ENCODE measurements around the gene VPS13D.
"Not testable (repeated sequence)": the region's sequence is repeated elsewhere in the genome, so short reads cannot be mapped to it uniquely, and the experiment has no call there.

VPS13D gene

GRCh38 chr1:12528021-12528852 is 298.4 kb downstream of the VPS13D start:
- H3K27ac ChIP-seq (ENCODE audit: low read depth, low read length), result no peak overlapping the region
- no peak overlapping the region for H3K4me3 ChIP-seq (ENCODE audit: low read length)
- H3K4me1 ChIP-seq (ENCODE audit: insufficient read depth, low read length), result peaks cover 4% of the 10 kb centered on the region; the same call in 1 of the 2 replicates
- WGBS, result 94% methylated on average over 24 of the region's 24 CpGs
- no peak overlapping the region for H3K9ac ChIP-seq (ENCODE audit: low read depth, low read length)
- no peaks in the 10 kb centered on the region for H3K27me3 ChIP-seq (ENCODE audit: insufficient read depth, low read length)
- H3K36me3 ChIP-seq (ENCODE audit: insufficient read depth, low read length), result no peaks in the 10 kb centered on the region
- no peaks in the 10 kb centered on the region for H3K9me3 ChIP-seq (ENCODE audit: insufficient read depth, low read depth, low read length)

GRCh38 chr1:12529640-12530174 is 299.9 kb downstream of the VPS13D start:
- 99% methylated on average over 3 of the region's 3 CpGs for WGBS
- Histone ChIP-seq H3K4me3 (ENCODE audit: low read length) (no peak overlapping the region), H3K9me3 (ENCODE audit: insufficient read depth, low read depth, low read length) (no peaks in the 10 kb centered on the region), H3K27me3 (ENCODE audit: insufficient read depth, low read length) (no peaks in the 10 kb centered on the region), H3K9ac (ENCODE audit: low read depth, low read length) (no peak overlapping the region), H3K4me1 (ENCODE audit: insufficient read depth, low read length) (peaks cover 4% of the 10 kb centered on the region; the same call in 1 of the 2 replicates), H3K36me3 (ENCODE audit: insufficient read depth, low read length) (no peaks in the 10 kb centered on the region), H3K27ac (ENCODE audit: low read depth, low read length) (no peak overlapping the region)

DNA sequence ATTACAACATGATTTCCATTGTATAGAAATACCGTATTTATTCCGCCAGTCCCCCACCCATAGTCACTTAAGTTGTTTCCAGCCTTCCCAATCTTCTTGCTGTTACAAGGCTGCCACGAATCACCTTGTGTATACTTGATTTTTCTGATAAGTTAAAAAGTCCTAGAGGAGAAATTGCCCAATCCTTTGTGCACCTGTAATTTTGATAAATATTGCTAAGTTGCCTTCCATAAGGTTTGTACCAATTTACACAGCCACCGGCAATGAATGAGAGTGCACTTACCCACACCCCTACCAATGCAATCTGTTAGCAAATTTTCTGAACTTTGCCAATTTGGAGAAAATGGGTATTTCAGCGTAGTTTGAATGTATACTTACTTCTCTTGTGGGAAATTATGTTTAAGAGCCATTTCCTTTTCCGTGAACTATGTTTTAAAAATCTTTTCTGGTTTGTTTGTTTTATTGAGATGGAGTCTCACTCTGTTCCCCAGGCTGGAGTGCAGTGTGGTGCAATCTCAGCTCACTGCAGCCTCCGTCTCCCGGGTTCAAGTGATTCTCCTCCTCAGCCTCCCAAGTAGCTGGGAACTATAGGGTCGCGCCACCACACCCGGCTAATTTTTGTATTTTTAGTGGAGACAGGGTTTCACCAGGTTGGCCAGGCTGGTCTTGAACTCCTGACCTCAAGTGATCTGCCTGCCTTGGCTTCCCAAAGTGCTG is 300.8 kb downstream of the VPS13D start:
- H3K27ac ChIP-seq (ENCODE audit: low read depth, low read length), result no peak overlapping the region
- H3K36me3 ChIP-seq (ENCODE audit: insufficient read depth, low read length), result no peaks in the 10 kb centered on the region
- peaks cover 4% of the 10 kb centered on the region; the same call in 1 of the 2 replicates for H3K4me1 ChIP-seq (ENCODE audit: insufficient read depth, low read length)
- WGBS, result 89% methylated on average over 11 of the region's 11 CpGs
- H3K4me3 ChIP-seq (ENCODE audit: low read length), result no peak overlapping the region
- no peak overlapping the region for H3K9ac ChIP-seq (ENCODE audit: low read depth, low read length)
- no peaks in the 10 kb centered on the region for H3K27me3 ChIP-seq (ENCODE audit: insufficient read depth, low read length)
- H3K9me3 ChIP-seq (ENCODE audit: insufficient read depth, low read depth, low read length), result no peaks in the 10 kb centered on the region; the same call in 1 of the 2 replicates

- Histone ChIP-seq H3K27ac (ENCODE audit: low read depth, low read length) (no peak overlapping the region), H3K4me3 (ENCODE audit: low read length) (no peak overlapping the region), H3K36me3 (ENCODE audit: insufficient read depth, low read length) (no peaks in the 10 kb centered on the region), H3K4me1 (ENCODE audit: insufficient read depth, low read length) (peaks cover 4% of the 10 kb centered on the region; the same call in 1 of the 2 replicates), H3K9me3 (ENCODE audit: insufficient read depth, low read depth, low read length) (peaks cover 2% of the 10 kb centered on the region; the same call in 1 of the 2 replicates), H3K9ac (ENCODE audit: low read depth, low read length) (no peak overlapping the region), H3K27me3 (ENCODE audit: insufficient read depth, low read length) (no peaks in the 10 kb centered on the region)
- WGBS, result 72% methylated on average over 1 of the region's 1 CpG
Observed at GRCh38 chr1:12531179-12531499, 301.3 kb downstream of the VPS13D start.

- Histone ChIP-seq H3K27me3 (ENCODE audit: insufficient read depth, low read length) (no peaks in the 10 kb centered on the region), H3K36me3 (ENCODE audit: insufficient read depth, low read length) (no peaks in the 10 kb centered on the region), H3K9me3 (ENCODE audit: insufficient read depth, low read depth, low read length) (peaks cover 7% of the 10 kb centered on the region; the same call in 1 of the 2 replicates), H3K27ac (ENCODE audit: low read depth, low read length) (no peak overlapping the region), H3K4me3 (ENCODE audit: low read length) (no peak overlapping the region), H3K4me1 (ENCODE audit: insufficient read depth, low read length) (peaks cover 4% of the 10 kb centered on the region; the same call in 1 of the 2 replicates), H3K9ac (ENCODE audit: low read depth, low read length) (no peak overlapping the region)
- WGBS, result 92% methylated on average over 19 of the region's 19 CpGs
Observed at GRCh38 chr1:12532405-12533315, 302.8 kb downstream of the VPS13D start.

GRCh38 chr1:12536023-12536639 is 306.3 kb downstream of the VPS13D start:
- WGBS, result 89% methylated on average over 1 of the region's 1 CpG
- peaks cover 2% of the 10 kb centered on the region; the same call in 1 of the 2 replicates for H3K4me1 ChIP-seq (ENCODE audit: insufficient read depth, low read length)
- H3K9me3 ChIP-seq (ENCODE audit: insufficient read depth, low read depth, low read length), result peaks cover 7% of the 10 kb centered on the region; the same call in 1 of the 2 replicates
- no peak overlapping the region for H3K4me3 ChIP-seq (ENCODE audit: low read length)
- no peak overlapping the region for H3K27ac ChIP-seq (ENCODE audit: low read depth, low read length)
- H3K9ac ChIP-seq (ENCODE audit: low read depth, low read length), result no peak overlapping the region
- H3K27me3 ChIP-seq (ENCODE audit: insufficient read depth, low read length), result no peaks in the 10 kb centered on the region
- no peaks in the 10 kb centered on the region for H3K36me3 ChIP-seq (ENCODE audit: insufficient read depth, low read length)

DNA sequence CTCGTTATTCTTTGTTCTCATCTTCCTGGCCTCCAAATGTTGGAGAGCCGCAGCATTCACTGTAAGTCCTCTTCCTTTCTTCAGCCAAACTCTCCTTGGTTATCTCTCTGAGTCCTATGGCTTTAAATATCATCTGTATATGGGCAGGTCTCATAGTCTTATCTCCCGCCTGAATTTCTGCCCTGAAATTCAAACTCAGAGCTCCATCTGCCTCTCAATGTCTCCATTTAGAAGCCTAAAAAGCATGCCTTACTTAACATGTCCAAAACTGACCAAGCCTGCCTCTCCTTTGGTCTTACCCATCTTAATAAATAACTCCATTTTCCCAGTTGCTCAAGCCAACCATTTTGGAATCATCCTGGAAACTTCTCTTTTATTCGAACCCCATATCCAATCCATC is 307.5 kb downstream of the VPS13D start:
- peaks cover 7% of the 10 kb centered on the region; the same call in 1 of the 2 replicates for H3K9me3 ChIP-seq (ENCODE audit: insufficient read depth, low read depth, low read length)
- WGBS, result 91% methylated on average over 4 of the region's 4 CpGs
- no peaks in the 10 kb centered on the region for H3K27me3 ChIP-seq (ENCODE audit: insufficient read depth, low read length)
- H3K36me3 ChIP-seq (ENCODE audit: insufficient read depth, low read length), result no peaks in the 10 kb centered on the region
- H3K9ac ChIP-seq (ENCODE audit: low read depth, low read length), result no peak overlapping the region
- H3K4me3 ChIP-seq (ENCODE audit: low read length), result no peak overlapping the region
- H3K4me1 ChIP-seq (ENCODE audit: insufficient read depth, low read length), result peaks cover 8% of the 10 kb centered on the region; the same call in 1 of the 2 replicates
- H3K27ac ChIP-seq (ENCODE audit: low read depth, low read length), result no peak overlapping the region

DNA sequence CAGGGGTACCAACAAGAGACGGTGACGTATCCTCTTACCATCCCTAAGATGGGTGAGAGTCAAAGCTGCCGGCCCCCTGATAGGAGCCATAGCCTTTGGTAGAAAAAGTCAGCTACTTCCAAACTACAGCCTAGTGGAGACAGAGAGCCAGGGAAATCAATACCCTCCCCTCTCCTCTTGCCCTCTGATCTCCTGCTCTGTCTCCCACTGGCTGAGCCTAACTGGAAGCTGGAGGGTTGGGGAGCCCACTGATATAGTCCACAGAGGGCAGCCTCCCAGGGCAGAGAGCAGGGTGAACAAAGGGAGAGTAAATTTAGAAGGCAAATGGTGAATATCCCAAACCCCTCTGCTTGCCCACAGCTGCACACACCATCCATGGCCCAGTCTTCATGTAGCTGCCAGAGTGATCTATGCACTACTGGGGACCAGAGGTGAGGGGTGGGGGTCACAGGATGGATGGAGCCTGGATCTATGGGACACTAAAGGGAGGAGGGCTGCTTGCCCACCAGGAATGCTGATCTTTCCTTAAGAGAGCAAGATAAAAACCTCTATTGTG is 308.2 kb downstream of the VPS13D start:
- Histone ChIP-seq H3K9me3 (ENCODE audit: insufficient read depth, low read depth, low read length) (peaks cover 7% of the 10 kb centered on the region; the same call in 1 of the 2 replicates), H3K4me1 (ENCODE audit: insufficient read depth, low read length) (peaks cover 8% of the 10 kb centered on the region; the same call in 1 of the 2 replicates), H3K27ac (ENCODE audit: low read depth, low read length) (no peak overlapping the region), H3K4me3 (ENCODE audit: low read length) (no peak overlapping the region), H3K27me3 (ENCODE audit: insufficient read depth, low read length) (no peaks in the 10 kb centered on the region), H3K9ac (ENCODE audit: low read depth, low read length) (no peak overlapping the region), H3K36me3 (ENCODE audit: insufficient read depth, low read length) (no peaks in the 10 kb centered on the region)
- WGBS, result 89% methylated on average over 3 of the region's 3 CpGs

- not testable (repeated sequence) for H3K27me3 ChIP-seq (ENCODE audit: insufficient read depth, low read length); H3K36me3 ChIP-seq (ENCODE audit: insufficient read depth, low read length); H3K9me3 ChIP-seq (ENCODE audit: insufficient read depth, low read depth, low read length); H3K9ac ChIP-seq (ENCODE audit: low read depth, low read length); H3K4me3 ChIP-seq (ENCODE audit: low read length); H3K27ac ChIP-seq (ENCODE audit: low read depth, low read length); H3K4me1 ChIP-seq (ENCODE audit: insufficient read depth, low read length)
- WGBS, result 92% methylated on average over 2 of the region's 3 CpGs
Observed at GRCh38 chr1:12538536-12538935, 308.7 kb downstream of the VPS13D start.

DNA sequence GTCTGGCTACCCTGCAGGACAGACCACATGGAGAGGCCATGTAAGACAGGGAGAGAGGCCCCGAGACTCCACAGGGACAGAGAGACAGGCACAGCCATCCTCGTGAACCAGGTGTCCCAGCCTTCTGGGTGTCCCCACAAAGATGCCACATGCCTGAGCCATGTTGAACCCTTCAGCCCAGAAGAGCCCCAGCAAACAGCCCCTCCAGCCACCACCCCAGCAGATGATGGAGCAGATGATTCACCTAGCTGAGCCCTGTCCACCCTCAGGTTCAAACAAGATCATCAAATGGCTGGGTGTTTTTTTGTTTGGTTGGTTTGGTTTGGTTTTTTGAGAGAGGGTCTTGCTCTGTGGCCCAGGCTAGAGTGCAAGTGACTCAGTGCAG is 309.5 kb downstream of the VPS13D start:
- WGBS, result 96% methylated on average over 2 of the region's 2 CpGs
- no peak overlapping the region for H3K9ac ChIP-seq (ENCODE audit: low read depth, low read length)

More for the DNA sequence above, 309.5 kb downstream of the VPS13D start:
- no peak overlapping the region for H3K4me3 ChIP-seq (ENCODE audit: low read length)
- H3K27me3 ChIP-seq (ENCODE audit: insufficient read depth, low read length), result no peaks in the 10 kb centered on the region
- peaks cover 7% of the 10 kb centered on the region; the same call in 1 of the 2 replicates for H3K9me3 ChIP-seq (ENCODE audit: insufficient read depth, low read depth, low read length)
- no peak overlapping the region for H3K27ac ChIP-seq (ENCODE audit: low read depth, low read length)
- H3K4me1 ChIP-seq (ENCODE audit: insufficient read depth, low read length), result peaks cover 8% of the 10 kb centered on the region; the same call in 1 of the 2 replicates
- no peaks in the 10 kb centered on the region for H3K36me3 ChIP-seq (ENCODE audit: insufficient read depth, low read length)

All from HUES64 (cell line).